K562 (cell line): ENCODE data around the gene EXT2. TPM values are rescaled to one million over a fixed set of nuclear protein-coding genes. Genes with fewer than 3 reads are reported as not detected.

ENCODE experiments used
- ATAC-seq: fragments of 200-7000 bp; cut with Tn5 transposase; 3 replicates; pipeline ENCODE4 v1.9.1; 2020; ENCODE audit warnings: moderate library complexity
- BruUV-seq: library from RNA; stranded (reverse); fragments of 400-500 nt; replicated peaks from 2 replicates; lab custom pipeline; 2021; lab: Mats Ljungman, UMichigan
- CTCF ChIA-PET: fragments of 300-600 bp; formaldehyde crosslinking; extraction: SDS; loops from one replicate; lab custom pipeline; 2021; ENCODE audit warnings: low intra/inter-chr PET ratio; lab: Yijun Ruan, JAX
- POLR2A ChIA-PET: fragments of 300-600, 350-650 bp; sonication (Branson Sonifier 250); formaldehyde crosslinking; extraction: SDS; loops from one replicate; lab custom pipeline; 2021; ENCODE audit warnings: antibody characterized with exemption, inconsistent platforms; lab: Yijun Ruan, JAX
- DNase-seq, 4 experiments: peaks; one replicate each; pipeline versions ENCODE4 v3.0.0 to v3.0.0-alpha.2; 2011 to 2018; ENCODE audit warnings: low spot score in 3 of 4, mixed read lengths in 3 of 4; ENCODE audit errors: extremely low read depth in 1 of 4
- FAIRE-seq: peaks from 2 replicates; lab custom pipeline; 2011; peaks lifted over from hg19 to GRCh38; lab: Jason Lieb, UNC
- H2AFZ ChIP-seq: 2 replicates; pipeline ENCODE4 v1.6.0; 2011; ENCODE audit warnings: low read depth, low read length, control low read depth, inconsistent platforms
- H3K27ac ChIP-seq: fragments of 200-600 bp; 3 replicates; pipeline ENCODE4 v1.8.0; 2011; ENCODE audit warnings: low read depth, mild to moderate bottlenecking, control low read depth, inconsistent platforms, low read length, moderate library complexity, mixed read lengths; ENCODE audit errors: extremely low read depth
- H3K27me3 ChIP-seq, 2 experiments: fragments of 300-600 bp in 1 of 2; 2 replicates in 1 of 2; 3 replicates in 1 of 2; pipeline versions ENCODE4 v1.6.0 to v1.8.0; 2011; ENCODE audit warnings: inconsistent platforms in 2 of 2, low read length in 2 of 2, mild to moderate bottlenecking in 1 of 2, mixed read lengths in 1 of 2, moderate library complexity in 1 of 2; ENCODE audit not compliant: control insufficient read depth in 2 of 2, insufficient read depth in 2 of 2
- H3K36me3 ChIP-seq: fragments of 300-600 bp; 3 replicates; pipeline ENCODE4 v1.8.0; 2011; ENCODE audit warnings: mild to moderate bottlenecking, low read length, inconsistent platforms; ENCODE audit not compliant: control insufficient read depth, insufficient read depth
- H3K4me1 ChIP-seq, 2 experiments: fragments of 200-600 bp in 1 of 2; replicated peaks in 1 of 2; 2 replicates in 1 of 2; 3 replicates in 1 of 2; pipeline versions ENCODE4 v1.5.1 to v1.8.0; 2011; ENCODE audit warnings: inconsistent platforms in 2 of 2, low read length in 2 of 2, mild to moderate bottlenecking in 1 of 2, mixed read lengths in 1 of 2, moderate library complexity in 1 of 2; ENCODE audit not compliant: control insufficient read depth in 2 of 2, insufficient read depth in 2 of 2
- H3K4me2 ChIP-seq: 2 replicates; pipeline ENCODE4 v1.6.1; 2011; ENCODE audit warnings: low read length, control low read depth, inconsistent platforms, mixed read lengths; ENCODE audit not compliant: insufficient read depth
- H3K4me3 ChIP-seq: fragments of 200-600 bp; sonication (generic), shearing (Covaris generic); 2 replicates; pipeline ENCODE4 v1.5.1; 2016; ENCODE audit warnings: control low read depth, inconsistent platforms
- H3K79me2 ChIP-seq: fragments of 200-600 bp; 3 replicates; pipeline ENCODE4 v1.8.0; 2011; ENCODE audit warnings: low read length, inconsistent platforms; ENCODE audit not compliant: control insufficient read depth, insufficient read depth
- H3K9ac ChIP-seq, 2 experiments: 2 replicates each; pipeline versions ENCODE4 v1.6.0 to v1.6.1; 2011; ENCODE audit warnings: low read depth in 2 of 2, low read length in 2 of 2, control low read depth in 1 of 2, inconsistent platforms in 1 of 2, mild to moderate bottlenecking in 1 of 2, mixed read lengths in 1 of 2; ENCODE audit not compliant: insufficient read depth in 1 of 2
- H3K9me1 ChIP-seq: one replicate; pipeline ENCODE4 v1.6.0; 2011; ENCODE audit warnings: inconsistent platforms, mild to moderate bottlenecking, low read length, moderate library complexity; ENCODE audit not compliant: control insufficient read depth, insufficient read depth
- H3K9me3 ChIP-seq: replicated peaks from 2 replicates; pipeline ENCODE4 v1.5.1; 2011; ENCODE audit warnings: low read depth, low read length, inconsistent platforms; ENCODE audit not compliant: control insufficient read depth, insufficient read depth
- H4K20me1 ChIP-seq: replicated peaks from 2 replicates; pipeline ENCODE4 v1.6.1; 2011; ENCODE audit warnings: low read length, inconsistent platforms, mixed read lengths; ENCODE audit not compliant: control insufficient read depth, insufficient read depth
- ARNT ChIP-seq, 2 experiments: fragments of 450-650 bp; IDR thresholded peaks; 2 replicates each; pipeline ENCODE4 v1.6.1; 2016; ENCODE audit warnings: mild to moderate bottlenecking in 1 of 2
- ASH1L ChIP-seq: fragments of 450-650 bp; IDR thresholded peaks from 2 replicates; pipeline ENCODE4 v1.6.1; 2018; ENCODE audit warnings: borderline replicate concordance, mild to moderate bottlenecking, low read depth; ENCODE audit not compliant: partially characterized antibody
- CBFB ChIP-seq: sonication (generic); formaldehyde crosslinking; IDR thresholded peaks from 2 replicates; pipeline ENCODE4 v1.4.0; 2020; ENCODE audit warnings: mild to moderate bottlenecking, missing genetic modification reagents
- CEBPG ChIP-seq, 3 experiments: fragments of 200-800 bp in 1 of 3; sonication (Bioruptor generic) in 1 of 3; sonication (generic) in 1 of 3; formaldehyde crosslinking in 1 of 3; IDR thresholded peaks in 2 of 3; conservative IDR thresholded peaks in 1 of 3; 2 replicates each; pipeline versions ENCODE4 v1.6.1 to v1.8.0; 2016 to 2022; ENCODE audit warnings: missing compliant biosample characterization in 2 of 3, missing genetic modification characterization in 2 of 3, mild to moderate bottlenecking in 1 of 3, missing genetic modification reagents in 1 of 3
- CREB5 ChIP-seq: fragments of 250-450 bp; sonication (Bioruptor Pico); IDR thresholded peaks from 2 replicates; pipeline ENCODE4 v1.5.0; 2020; ENCODE audit warnings: mild to moderate bottlenecking
- EZH2 ChIP-seq: IDR thresholded peaks from 2 replicates; pipeline ENCODE4 v1.6.1; 2012; ENCODE audit warnings: low read depth, mild to moderate bottlenecking, inconsistent platforms, low read length, borderline replicate concordance
- GTF2A2 ChIP-seq: IDR thresholded peaks from 2 replicates; pipeline ENCODE4 v1.6.1; 2016; ENCODE audit warnings: mild to moderate bottlenecking, missing genetic modification characterization, missing compliant biosample characterization
- HNRNPK ChIP-seq: fragments of 200-400 bp; formaldehyde crosslinking; IDR thresholded peaks from one replicate; pipeline ENCODE4 v1.6.1; 2018; ENCODE audit warnings: mild to moderate bottlenecking, low read depth, low read length; ENCODE audit not compliant: poor library complexity, severe bottlenecking
- HNRNPLL ChIP-seq: fragments of 200-400 bp; formaldehyde crosslinking; IDR thresholded peaks from 2 replicates; pipeline ENCODE4 v1.6.1; 2017; ENCODE audit warnings: low read length, low read depth, mild to moderate bottlenecking; ENCODE audit not compliant: poor library complexity, severe bottlenecking
- ILK ChIP-seq: fragments of 450-650 bp; IDR thresholded peaks from 2 replicates; pipeline ENCODE4 v1.6.1; 2016; ENCODE audit warnings: missing genetic modification characterization, low read depth, mild to moderate bottlenecking, missing compliant biosample characterization, moderate library complexity, borderline replicate concordance
- JUN ChIP-seq, 2 experiments: sonication (generic) in 1 of 2; formaldehyde crosslinking in 1 of 2; IDR thresholded peaks; 2 replicates each; pipeline versions ENCODE4 v1.6.1 to v1.8.0; 2012 to 2022; ENCODE audit warnings: borderline replicate concordance in 2 of 2, mild to moderate bottlenecking in 2 of 2, improper control_type of control experiment in 1 of 2, low read depth in 1 of 2, low read length in 1 of 2, missing genetic modification reagents in 1 of 2
- NR3C1 ChIP-seq: sonication (generic); formaldehyde crosslinking; IDR thresholded peaks from 2 replicates; pipeline ENCODE4 v1.8.1; 2022; ENCODE audit warnings: missing genetic modification reagents
- PCBP2 ChIP-seq: fragments of 200-400 bp; formaldehyde crosslinking; IDR thresholded peaks from 2 replicates; pipeline ENCODE4 v1.6.1; 2018; ENCODE audit warnings: low read length, low read depth, mild to moderate bottlenecking, moderate library complexity; ENCODE audit not compliant: poor library complexity, severe bottlenecking
- POLR2AphosphoS2 ChIP-seq: IDR thresholded peaks from 2 replicates; pipeline ENCODE4 v1.6.1; 2012; ENCODE audit warnings: low read length, improper control_type of control experiment
- SNAPC5 ChIP-seq: fragments of 250-450 bp; sonication (Bioruptor Pico); IDR thresholded peaks from 2 replicates; pipeline ENCODE4 v1.8.0; 2021; ENCODE audit warnings: moderate library complexity, mild to moderate bottlenecking, inconsistent platforms
- SREBF1 ChIP-seq: fragments of 150-350 bp; IDR thresholded peaks from 2 replicates; pipeline ENCODE4 v1.6.1; 2014; ENCODE audit warnings: antibody characterized with exemption, low read depth, low read length, borderline replicate concordance
- ZBTB1 ChIP-seq: sonication (generic); formaldehyde crosslinking; IDR thresholded peaks from 2 replicates; pipeline ENCODE4 v1.8.1; 2023; ENCODE audit warnings: missing genetic modification reagents, low read depth, mild to moderate bottlenecking, borderline replicate concordance
- ZBTB12 ChIP-seq: fragments of 250-450 bp; sonication (Bioruptor Pico); IDR thresholded peaks from 2 replicates; pipeline ENCODE4 v1.4.0; 2020
- WGBS: fragments of 100-300 bp; shearing (Covaris generic); methylation state at CpG from one replicate; pipeline ENCODE4 v1.1.6; 2016; ENCODE audit warnings: low coverage, mixed read lengths; ENCODE audit not compliant: insufficient coverage; ENCODE audit errors: missing lambda C conversion rate; 5-methylcytosine and 5-hydroxymethylcytosine counted together
- in situ Hi-C: fragments of 300-500 bp; cut with MboI; formaldehyde crosslinking; loops from 4 replicates; pipeline ENCODE4 v1.15.0; 2018; ENCODE audit warnings: inconsistent platforms, mixed read lengths
- intact Hi-C: fragments of 100-400 bp; cut with micrococcal nuclease; formaldehyde crosslinking; loops from 2 replicates; pipeline ENCODE4 v1.14.2; 2022
- polyA plus RNA-seq, 8 experiments: library from polyadenylated mRNA; depleted of rRNA in 4 of 8; stranded (reverse) in 5 of 8; unstranded in 3 of 8; fragments of >200 nt; fragmentation: Nextera tagmentation in 2 of 8; fragmentation: Illumina TruSeq in 1 of 8; extraction: Ambion mirVana in 2 of 8; extraction: Trizol in 1 of 8; gene quantifications; 2 replicates each; pipeline versions ENCODE4 v1.2.1 to v1.2.3, GENCODE V29; 2011 to 2014; ENCODE audit warnings: inconsistent platforms in 1 of 8, missing spikeins in 1 of 8
- total RNA-seq, 7 experiments: library from RNA; depleted of rRNA in 6 of 7; stranded (reverse); fragments of >200 nt in 6 of 7; fragmentation: Illumina TruSeq in 2 of 7; extraction: Trizol in 2 of 7; gene quantifications; 2 replicates each; pipeline versions ENCODE4 v1.2.1 to v1.2.3, GENCODE V29; 2011 to 2021; ENCODE audit warnings: low replicate concordance in 1 of 7

EXT2 gene
- total and polyA plus RNA-seq, 9 of the 15 experiments (the other 6 are each of a cell fraction or from before 2014, with no cell fraction given), result 7.5 to 52.1 (median 38.1) TPM

GRCh38 chr11:44266056-44266780 is 170.7 kb downstream of the EXT2 start:
- intact Hi-C loops, result no loop called here
- Histone ChIP-seq H3K9ac (peak overlapping the region in 1 of 2 experiments; percentile 19; a peak in 1 of 4 replicates), H3K4me3 (no peak overlapping the region), H3K9me1 (no peaks in the 10 kb centered on the region), H3K79me2 (no peaks in the 10 kb centered on the region), H3K4me2 (no peak overlapping the region), H3K27me3 (no peaks in the 10 kb centered on the region), H3K36me3 (no peaks in the 10 kb centered on the region), H3K27ac (no peak overlapping the region), H3K4me1 (peaks cover 45 to 78% of the 10 kb centered on the region in 2 experiments), H3K9me3 (no peaks in the 10 kb centered on the region), H2AFZ (no peak overlapping the region), H4K20me1 (peaks cover 10% of the 10 kb centered on the region; the same call in 1 of the 2 replicates)
- in situ Hi-C loops, result no loop called here
- CTCF ChIA-PET, result no interaction called here
- FAIRE-seq (no peak), DNase-seq (no peak), ATAC-seq (no peak)
- 70% methylated on average over 8 of the region's 9 CpGs for WGBS
- BruUV-seq, result no TSS peak
- POLR2A ChIA-PET, result interaction anchor here (0.6 to 0.7 kb wide), 3 partner anchors 31 to 444 kb away, joined by 3 to 4 read pairs (median 3); no protein-coding TSS in a partner anchor
- TF ChIP-seq ZBTB12 (CRISPR knock-in tag), result no peak
- no peak for TF ChIP-seq CEBPG (CRISPR knock-in tag; IDR thresholded peaks at IDR 0.05)
- TF ChIP-seq CEBPG (tag; conservative IDR thresholded peaks at IDR 0.05 in 1 of 2, IDR thresholded peaks at IDR 0.05 in 1 of 2), result no peak
- TF ChIP-seq HNRNPK, result no peak
- TF ChIP-seq JUN (IDR thresholded peaks at IDR 0.05; ENCODE audit: borderline replicate concordance, low read depth, low read length), result no peak
- TF ChIP-seq JUN (CRISPR knock-in tag; IDR thresholded peaks at IDR 0.05; ENCODE audit: borderline replicate concordance), result no peak
- no peak for TF ChIP-seq HNRNPLL
- TF ChIP-seq NR3C1 (CRISPR knock-in tag), result no peak
- TF ChIP-seq POLR2AphosphoS2, result no peak
- no peak for TF ChIP-seq ASH1L
- no peak for TF ChIP-seq ARNT (IDR thresholded peaks at IDR 0.05)
- TF ChIP-seq PCBP2, result no peak
- TF ChIP-seq SNAPC5 (CRISPR knock-in tag), result no peak
- no peak for TF ChIP-seq EZH2
- no peak for TF ChIP-seq GTF2A2
- no peak for TF ChIP-seq CBFB (CRISPR knock-in tag)
- no peak for TF ChIP-seq ILK (tag)
- no peak for TF ChIP-seq ZBTB1 (CRISPR knock-in tag)
- no peak for TF ChIP-seq CREB5
- TF ChIP-seq SREBF1, result no peak
